SH-SY5Y (cell line): Measurements from ENCODE around the gene ERAS.

ENCODE experiments used
- GATA2 ChIP-seq: IDR thresholded peaks from 2 replicates; pipeline ENCODE4 v1.6.1; 2011; ENCODE audit warnings: mild to moderate bottlenecking, low read depth, low read length
- GATA3 ChIP-seq: IDR thresholded peaks from 2 replicates; pipeline ENCODE4 v1.6.1; 2011; ENCODE audit warnings: low read depth, mild to moderate bottlenecking, low read length, moderate library complexity

DNA sequence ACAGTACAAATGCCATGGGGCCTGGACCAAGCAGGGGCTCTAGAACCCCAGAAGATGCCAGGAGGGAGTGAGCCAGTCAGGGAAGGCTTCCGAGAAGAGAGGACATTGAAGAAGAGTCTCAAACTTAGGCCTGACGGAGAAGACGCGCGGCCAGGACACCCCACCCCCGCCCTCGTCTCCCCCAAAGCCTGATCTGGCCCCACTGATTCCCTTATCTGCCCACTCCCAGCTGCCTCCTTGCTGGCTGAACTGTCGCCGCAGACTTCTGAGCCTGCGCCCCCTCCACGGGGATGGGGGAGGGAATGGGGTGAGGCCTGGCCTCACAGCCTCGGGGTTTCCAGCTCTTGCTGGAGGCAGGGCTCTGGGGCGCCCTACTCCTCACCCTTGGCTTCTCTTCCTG lies 43.5 kb upstream of the ERAS start:
- TF ChIP-seq GATA3 = no peak
- no peak for TF ChIP-seq GATA2
